Pancreas (tissue), 10 donors: ENCODE measurements around the gene SAMSN1. TPM values are rescaled to one million over a fixed set of nuclear protein-coding genes. Genes with fewer than 3 reads are reported as not detected.

ENCODE experiments used
- ATAC-seq, 4 donors: fragments of 200-7000 bp; cut with Tn5 transposase; one replicate each; pipeline versions ENCODE4 v1.8.0 to v1.9.1; 2020; ENCODE audit warnings: mild to moderate bottlenecking in 4 of 4, moderate library complexity in 4 of 4
- DNase-seq, 6 donors: peaks; one replicate each; pipeline ENCODE4 v3.0.0-alpha.2; 2020
- FAIRE-seq: peaks from 2 replicates; lab custom pipeline; 2012; peaks lifted over from hg19 to GRCh38; lab: Jason Lieb, UNC
- H3K27ac ChIP-seq, 4 donors: fragments of 200-600 bp; sonication (generic); 1 replicate in 3 of 4; 2 replicates in 1 of 4; pipeline versions ENCODE4 v1.5.0 to v1.8.0; 2020
- H3K27me3 ChIP-seq, 4 donors: fragments of 200-600 bp; one replicate each; pipeline ENCODE4 v1.8.0; 2021
- H3K36me3 ChIP-seq, 3 donors: fragments of 200-600 bp; sonication (generic) in 1 of 3; one replicate each; pipeline versions ENCODE4 v1.5.0 to v1.8.0; 2020 to 2021
- H3K4me1 ChIP-seq, 3 donors: fragments of 200-600 bp; one replicate each; pipeline ENCODE4 v1.8.0; 2021
- H3K4me3 ChIP-seq, 4 donors: fragments of 200-600 bp; sonication (generic) in 2 of 4; one replicate each; pipeline versions ENCODE4 v1.5.0 to v1.8.0; 2020 to 2021
- H3K9me3 ChIP-seq, 4 donors: fragments of 200-600 bp; one replicate each; pipeline ENCODE4 v1.8.0; 2021
- WGBS, 2 donors: extraction: QIAGEN DNeasy Blood & Tissue Kit; methylation state at CpG; one replicate each; pipeline ENCODE4 v1.1.7; 2013; 5-methylcytosine and 5-hydroxymethylcytosine counted together
- intact Hi-C, 3 donors: fragments of 100-400 bp; cut with DNase I; formaldehyde crosslinking; loops; one replicate each; pipeline versions ENCODE4 v1.11.1 to v1.14.2; 2022
- polyA plus RNA-seq, 2 donors: library from polyadenylated mRNA; stranded (reverse); fragments of 200-250 nt; gene quantifications; one replicate each; pipeline ENCODE4 v1.2.3, GENCODE V29; 2013
- total RNA-seq, 6 donors: library from RNA; stranded (reverse); fragmentation: NEBNext Ultra II Directional in 4 of 6; extraction: Animal tissue kit (Norgen Biotek cat#: 25700) in 4 of 6; gene quantifications; one replicate each; pipeline versions ENCODE4 v1.2.1 to v1.2.4, GENCODE V29; 2021 to 2023
- TF ChIP-seq, protein P1 (sequence below), 4 donors: fragments of 200-600 bp; sonication (generic) in 3 of 4; IDR thresholded peaks; one replicate each; pipeline versions ENCODE4 v1.5.0 to v1.8.0; 2021; ENCODE audit warnings: antibody characterized with exemption in 4 of 4
- donor health status: healthy with polysubstance abuse.
- donor health status: DM: no; HTN: no; CAD: no; lungs with moderate emphysema.
- donor health status: DM: no; HTN: no; CAD: no.
- donor health status: control.
- donor health status: control.
- donor health status: Bipolar disorder and iron deficiency.
- donor health status: DM: yes; HTN: yes; CAD: no.
- donor health status: DM: no; HTN: no; CAD: no.
- donor health status: DM: no; HTN: no; CAD: no.
- donor health status: DM: yes; HTN: yes; CAD: no.

Gene SAMSN1
- total and polyA plus RNA-seq, 8 donors = 0.12 to 5.0 (median 1.1) TPM

DNA sequence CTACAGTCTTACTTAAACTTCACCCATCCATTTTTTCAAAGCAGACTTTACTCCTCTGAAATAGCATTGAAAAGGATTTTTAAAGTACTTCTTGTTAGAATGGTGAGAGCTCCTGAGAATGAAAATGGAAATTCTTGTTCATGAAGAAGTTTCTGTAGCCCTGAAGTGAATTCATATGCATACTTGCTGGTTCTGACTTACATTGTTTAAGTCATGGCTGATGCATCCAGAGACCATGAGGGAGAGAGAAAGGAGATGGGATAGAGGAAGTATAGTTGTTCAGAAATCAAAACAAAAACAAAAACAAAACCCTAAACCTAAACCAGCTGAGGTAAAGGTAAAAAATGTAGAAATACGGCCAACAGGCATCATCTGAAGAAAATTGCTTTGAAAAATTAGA is 27.1 kb upstream of the SAMSN1 start:
- Histone ChIP-seq H3K27me3 (no peaks in the 10 kb centered on the region), H3K4me3 (no peak overlapping the region), H3K36me3 (no peaks in the 10 kb centered on the region), H3K4me1 (no peaks in the 10 kb centered on the region), H3K9me3 (no peaks in the 10 kb centered on the region), H3K27ac (no peak overlapping the region)
- TF ChIP-seq, protein P1, sequence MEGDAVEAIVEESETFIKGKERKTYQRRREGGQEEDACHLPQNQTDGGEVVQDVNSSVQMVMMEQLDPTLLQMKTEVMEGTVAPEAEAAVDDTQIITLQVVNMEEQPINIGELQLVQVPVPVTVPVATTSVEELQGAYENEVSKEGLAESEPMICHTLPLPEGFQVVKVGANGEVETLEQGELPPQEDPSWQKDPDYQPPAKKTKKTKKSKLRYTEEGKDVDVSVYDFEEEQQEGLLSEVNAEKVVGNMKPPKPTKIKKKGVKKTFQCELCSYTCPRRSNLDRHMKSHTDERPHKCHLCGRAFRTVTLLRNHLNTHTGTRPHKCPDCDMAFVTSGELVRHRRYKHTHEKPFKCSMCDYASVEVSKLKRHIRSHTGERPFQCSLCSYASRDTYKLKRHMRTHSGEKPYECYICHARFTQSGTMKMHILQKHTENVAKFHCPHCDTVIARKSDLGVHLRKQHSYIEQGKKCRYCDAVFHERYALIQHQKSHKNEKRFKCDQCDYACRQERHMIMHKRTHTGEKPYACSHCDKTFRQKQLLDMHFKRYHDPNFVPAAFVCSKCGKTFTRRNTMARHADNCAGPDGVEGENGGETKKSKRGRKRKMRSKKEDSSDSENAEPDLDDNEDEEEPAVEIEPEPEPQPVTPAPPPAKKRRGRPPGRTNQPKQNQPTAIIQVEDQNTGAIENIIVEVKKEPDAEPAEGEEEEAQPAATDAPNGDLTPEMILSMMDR (IDR thresholded peaks at IDR 0.05) = no peak
- intact Hi-C loops = no loop called here
- DNase-seq (no peak), ATAC-seq (no peak), FAIRE-seq (no peak)
- 65 to 68% methylated on average over 1 of the region's 1 CpG for WGBS, 2 donors

DNA sequence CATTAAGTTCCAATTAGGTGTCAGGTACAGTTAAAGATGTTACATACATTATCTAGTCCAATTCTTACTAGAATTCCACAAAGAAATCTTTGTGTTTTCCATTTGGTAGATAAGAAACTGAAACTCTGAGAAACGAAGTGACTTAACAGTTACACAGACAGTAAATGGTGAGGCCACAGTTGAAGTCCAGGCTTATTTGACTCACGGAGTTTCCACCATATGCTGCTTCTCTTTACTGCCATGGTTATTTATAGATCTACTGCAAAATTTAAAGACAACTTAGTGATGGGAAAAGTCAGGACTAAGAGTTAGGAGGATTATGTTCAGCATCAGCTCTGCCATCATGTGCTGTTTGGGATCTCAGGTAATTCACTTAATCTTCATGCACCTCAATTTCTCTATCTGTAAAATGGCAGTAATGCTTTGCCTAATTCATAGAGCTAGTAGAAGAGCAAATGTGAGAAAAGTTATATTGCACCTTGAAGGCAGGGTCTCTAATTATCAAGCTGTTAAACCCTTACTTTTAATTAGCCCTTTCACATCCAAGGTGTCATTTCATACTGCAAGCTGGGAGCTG is 26.2 kb upstream of the SAMSN1 start:
- no peaks in the 10 kb centered on the region for H3K9me3 ChIP-seq
- H3K4me3 ChIP-seq = no peak overlapping the region
- H3K36me3 ChIP-seq = no peaks in the 10 kb centered on the region
- no peaks in the 10 kb centered on the region for H3K4me1 ChIP-seq
- H3K27ac ChIP-seq = no peak overlapping the region
- whole genome bisulfite sequencing, 2 donors = 36 to 37% methylated on average over 2 of the region's 2 CpGs
- no peak for DNase-seq
- no peaks in the 10 kb centered on the region for H3K27me3 ChIP-seq
- no peak for FAIRE-seq
- intact Hi-C loops = no loop called here
- TF ChIP-seq, protein P1 (IDR thresholded peaks at IDR 0.05) = no peak
- no peak for ATAC-seq

DNA sequence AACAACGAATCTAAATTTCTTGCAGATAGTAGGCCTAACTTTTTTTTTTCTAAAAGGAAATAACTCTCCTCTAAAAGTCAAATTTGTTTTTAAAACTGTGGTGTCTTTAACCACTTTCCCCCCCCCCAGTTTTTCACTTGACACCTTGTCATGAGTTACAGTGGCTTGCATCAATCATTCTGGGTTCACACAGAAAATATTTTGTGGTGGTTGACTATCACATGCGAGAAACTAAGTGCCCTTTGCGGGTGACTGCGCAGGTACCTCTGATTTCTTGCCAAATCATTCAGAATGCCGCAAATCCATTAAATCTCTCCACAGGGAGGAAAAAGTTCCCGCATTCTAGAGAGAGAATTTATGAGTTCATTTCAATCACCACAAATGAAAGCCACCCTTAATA is 23.8 kb upstream of the SAMSN1 start:
- WGBS, 2 donors = 79 to 87% methylated on average over 6 of the region's 6 CpGs
- H3K4me3 ChIP-seq = no peak overlapping the region
- ATAC-seq = no peak
- no peak for DNase-seq
- no peak overlapping the region for H3K27ac ChIP-seq
- no peaks in the 10 kb centered on the region for H3K4me1 ChIP-seq
- intact Hi-C loops = no loop called here
- TF ChIP-seq, protein P1 (IDR thresholded peaks at IDR 0.05) = no peak
- no peaks in the 10 kb centered on the region for H3K9me3 ChIP-seq
- FAIRE-seq = no peak
- no peaks in the 10 kb centered on the region for H3K27me3 ChIP-seq
- no peaks in the 10 kb centered on the region for H3K36me3 ChIP-seq

DNA sequence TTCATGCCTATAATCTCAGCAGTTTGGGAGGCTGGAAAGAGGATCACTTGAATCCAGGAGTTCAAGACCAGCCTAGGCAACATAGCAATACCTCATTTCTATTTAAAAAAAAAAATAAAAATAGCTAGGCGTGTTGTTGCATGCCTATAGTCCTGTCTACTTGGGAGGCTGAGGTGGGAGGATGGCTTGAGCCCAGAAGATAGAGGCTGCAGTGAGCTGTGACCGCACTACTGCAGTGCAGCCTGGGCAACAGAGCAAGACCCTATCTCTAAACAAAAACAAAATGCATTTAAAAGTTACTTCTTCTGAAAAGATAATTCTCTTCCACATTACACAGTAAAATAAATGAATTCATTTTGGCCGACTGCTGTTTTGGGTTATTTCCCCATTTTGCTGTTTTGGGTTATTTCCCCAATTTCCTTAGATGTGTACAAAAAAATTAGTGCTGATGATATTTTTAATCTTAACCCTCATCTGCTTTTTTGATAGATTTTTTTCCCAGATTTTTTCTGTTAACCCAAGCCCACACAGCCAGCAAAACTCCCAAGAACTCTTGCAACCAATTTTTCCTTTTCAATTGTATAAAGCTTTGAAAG is 23.0 kb upstream of the SAMSN1 start:
- ATAC-seq (no peak), FAIRE-seq (no peak)

More for the DNA sequence above, 23.0 kb upstream of the SAMSN1 start:
- no peaks in the 10 kb centered on the region for H3K4me1 ChIP-seq
- 62 to 74% methylated on average over 3 of the region's 3 CpGs for WGBS, 2 donors
- H3K9me3 ChIP-seq = no peaks in the 10 kb centered on the region
- no peaks in the 10 kb centered on the region for H3K36me3 ChIP-seq
- TF ChIP-seq, protein P1 (IDR thresholded peaks at IDR 0.05) = no peak
- no peak overlapping the region for H3K27ac ChIP-seq
- no peak overlapping the region for H3K4me3 ChIP-seq
- DNase-seq = no peak
- intact Hi-C loops = no loop called here
- H3K27me3 ChIP-seq = no peaks in the 10 kb centered on the region
